WTC11 (cell line): ENCODE data around the gene ZC2HC1B.

ENCODE experiments used
- HMGA2 ChIP-seq: fragments of 250-450 bp; sonication (Bioruptor Pico); IDR thresholded peaks from 2 replicates; pipeline ENCODE4 v1.4.0; 2021; ENCODE audit warnings: mild to moderate bottlenecking, moderate library complexity
- NFYB ChIP-seq: sonication (generic); formaldehyde crosslinking; conservative IDR thresholded peaks from 2 replicates; pipeline ENCODE4 v1.8.0; 2022; ENCODE audit warnings: low read depth, missing genetic modification reagents
- ZNF423 ChIP-seq: fragments of 250-450 bp; sonication (Bioruptor Pico); IDR thresholded peaks from 2 replicates; pipeline ENCODE4 v2.1.2; 2022; ENCODE audit warnings: mild to moderate bottlenecking, moderate library complexity
- TF ChIP-seq, protein P1 (sequence below): fragments of 250-450 bp; sonication (Bioruptor Pico); IDR thresholded peaks from 2 replicates; pipeline ENCODE4 v2.1.2; 2022; ENCODE audit warnings: mild to moderate bottlenecking, moderate library complexity
- TF ChIP-seq, protein P2 (sequence below): fragments of 200-600 bp; IDR thresholded peaks from 2 replicates; pipeline ENCODE4 v1.8.0; 2022; ENCODE audit warnings: antibody characterized with exemption

DNA sequence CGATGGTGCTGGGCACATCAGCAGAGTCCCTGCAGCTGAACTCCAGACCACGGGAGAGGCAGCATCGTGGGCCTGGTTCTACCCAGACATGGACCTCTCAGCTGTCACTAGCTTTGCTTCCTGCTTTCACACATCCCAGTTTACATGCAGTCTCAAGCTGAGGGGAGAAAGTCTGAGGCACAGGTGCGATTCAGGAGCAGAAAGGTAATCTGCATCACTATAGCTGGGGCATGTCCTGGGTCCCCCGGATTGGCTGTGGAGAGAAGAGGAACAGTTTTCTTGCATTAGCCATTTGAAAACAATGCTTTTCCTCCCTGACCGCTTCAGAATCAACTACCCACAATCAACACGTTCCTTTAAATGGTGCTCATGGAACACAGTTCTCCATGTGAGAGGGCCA is 83.9 kb downstream of the ZC2HC1B start:
- TF ChIP-seq ZNF423 (CRISPR knock-in tag) (no peak), NFYB (CRISPR knock-in tag) (no peak), HMGA2 (no peak)
- TF ChIP-seq, protein P1, sequence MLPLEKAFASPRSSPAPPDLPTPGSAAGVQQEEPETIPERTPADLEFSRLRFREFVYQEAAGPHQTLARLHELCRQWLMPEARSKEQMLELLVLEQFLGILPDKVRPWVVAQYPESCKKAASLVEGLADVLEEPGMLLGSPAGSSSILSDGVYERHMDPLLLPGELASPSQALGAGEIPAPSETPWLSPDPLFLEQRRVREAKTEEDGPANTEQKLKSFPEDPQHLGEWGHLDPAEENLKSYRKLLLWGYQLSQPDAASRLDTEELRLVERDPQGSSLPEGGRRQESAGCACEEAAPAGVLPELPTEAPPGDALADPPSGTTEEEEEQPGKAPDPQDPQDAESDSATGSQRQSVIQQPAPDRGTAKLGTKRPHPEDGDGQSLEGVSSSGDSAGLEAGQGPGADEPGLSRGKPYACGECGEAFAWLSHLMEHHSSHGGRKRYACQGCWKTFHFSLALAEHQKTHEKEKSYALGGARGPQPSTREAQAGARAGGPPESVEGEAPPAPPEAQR = no peak
- TF ChIP-seq, protein P2, sequence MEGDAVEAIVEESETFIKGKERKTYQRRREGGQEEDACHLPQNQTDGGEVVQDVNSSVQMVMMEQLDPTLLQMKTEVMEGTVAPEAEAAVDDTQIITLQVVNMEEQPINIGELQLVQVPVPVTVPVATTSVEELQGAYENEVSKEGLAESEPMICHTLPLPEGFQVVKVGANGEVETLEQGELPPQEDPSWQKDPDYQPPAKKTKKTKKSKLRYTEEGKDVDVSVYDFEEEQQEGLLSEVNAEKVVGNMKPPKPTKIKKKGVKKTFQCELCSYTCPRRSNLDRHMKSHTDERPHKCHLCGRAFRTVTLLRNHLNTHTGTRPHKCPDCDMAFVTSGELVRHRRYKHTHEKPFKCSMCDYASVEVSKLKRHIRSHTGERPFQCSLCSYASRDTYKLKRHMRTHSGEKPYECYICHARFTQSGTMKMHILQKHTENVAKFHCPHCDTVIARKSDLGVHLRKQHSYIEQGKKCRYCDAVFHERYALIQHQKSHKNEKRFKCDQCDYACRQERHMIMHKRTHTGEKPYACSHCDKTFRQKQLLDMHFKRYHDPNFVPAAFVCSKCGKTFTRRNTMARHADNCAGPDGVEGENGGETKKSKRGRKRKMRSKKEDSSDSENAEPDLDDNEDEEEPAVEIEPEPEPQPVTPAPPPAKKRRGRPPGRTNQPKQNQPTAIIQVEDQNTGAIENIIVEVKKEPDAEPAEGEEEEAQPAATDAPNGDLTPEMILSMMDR = no peak
